ENCODE data around the gene FSTL3. TPM values are rescaled to one million over a fixed set of nuclear protein-coding genes. Genes with fewer than 3 reads are reported as not detected.
A peak's percentile ranks its signal among the peaks of the same experiment; 100 is the strongest.

Gene FSTL3
- total and polyA plus RNA-seq, 3 donors from 2014 or later: 98.6 to 397 (median 343) TPM

DNA sequence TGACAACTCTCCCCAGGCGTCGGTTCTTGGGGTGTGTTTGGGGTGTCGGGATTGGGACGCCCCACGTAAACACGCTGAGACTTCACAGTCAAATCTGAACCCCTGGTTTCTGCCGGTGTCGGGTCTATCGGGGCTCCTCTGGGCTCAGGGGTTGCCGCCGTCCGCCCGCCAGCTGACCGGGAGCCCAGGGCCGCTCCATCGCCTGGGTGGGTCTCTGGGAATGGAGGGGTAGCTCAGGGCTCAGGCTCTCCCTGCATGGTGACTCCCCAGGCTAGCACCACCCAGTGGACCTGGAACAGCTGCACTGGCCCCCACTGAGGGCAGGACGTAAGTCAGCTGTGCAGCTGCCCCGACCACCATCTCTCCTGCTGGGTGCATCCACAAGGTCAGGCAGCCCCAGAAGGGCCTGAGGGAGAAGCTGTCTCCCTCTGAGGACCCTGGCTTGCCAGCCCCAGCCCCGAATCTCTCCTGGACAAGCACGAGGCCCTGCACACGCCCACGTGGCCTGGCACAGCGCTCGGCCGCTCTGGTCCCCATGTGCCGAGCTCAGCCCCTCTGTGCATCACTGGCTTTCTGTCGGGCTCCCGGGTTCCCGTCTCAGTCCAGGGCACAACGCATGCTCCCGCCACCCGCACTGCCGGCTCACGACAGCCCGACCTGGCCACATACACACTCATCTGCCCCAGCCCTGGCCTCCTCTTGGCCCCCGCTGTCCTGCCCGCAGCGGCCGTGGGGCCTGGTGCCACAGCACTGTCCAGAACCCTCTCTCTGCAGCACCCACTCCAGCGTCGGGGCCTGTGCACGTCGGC is 19.2 kb upstream of the FSTL3 start:
- Histone ChIP-seq H3K27ac (no peak overlapping the region), H3K4me3 (no peak overlapping the region), H3K27me3 (no peaks in the 10 kb centered on the region), H3K9me3 (no peaks in the 10 kb centered on the region), H3K36me3 (ENCODE audit: low read depth, missing control alignments) (no peaks in the 10 kb centered on the region), H3K4me1 (peaks cover 43% of the 10 kb centered on the region)
- intact Hi-C loops (cut with DNase I; ENCODE audit: low total_unique reads): no loop called here
- no peak for DNase-seq
- WGBS, 2 donors: 83 to 85% methylated on average over 23 to 43 of the region's 43 CpGs
- TF ChIP-seq POLR2A (IDR thresholded peaks at IDR 0.05): no peak
- TF ChIP-seq, protein P1, sequence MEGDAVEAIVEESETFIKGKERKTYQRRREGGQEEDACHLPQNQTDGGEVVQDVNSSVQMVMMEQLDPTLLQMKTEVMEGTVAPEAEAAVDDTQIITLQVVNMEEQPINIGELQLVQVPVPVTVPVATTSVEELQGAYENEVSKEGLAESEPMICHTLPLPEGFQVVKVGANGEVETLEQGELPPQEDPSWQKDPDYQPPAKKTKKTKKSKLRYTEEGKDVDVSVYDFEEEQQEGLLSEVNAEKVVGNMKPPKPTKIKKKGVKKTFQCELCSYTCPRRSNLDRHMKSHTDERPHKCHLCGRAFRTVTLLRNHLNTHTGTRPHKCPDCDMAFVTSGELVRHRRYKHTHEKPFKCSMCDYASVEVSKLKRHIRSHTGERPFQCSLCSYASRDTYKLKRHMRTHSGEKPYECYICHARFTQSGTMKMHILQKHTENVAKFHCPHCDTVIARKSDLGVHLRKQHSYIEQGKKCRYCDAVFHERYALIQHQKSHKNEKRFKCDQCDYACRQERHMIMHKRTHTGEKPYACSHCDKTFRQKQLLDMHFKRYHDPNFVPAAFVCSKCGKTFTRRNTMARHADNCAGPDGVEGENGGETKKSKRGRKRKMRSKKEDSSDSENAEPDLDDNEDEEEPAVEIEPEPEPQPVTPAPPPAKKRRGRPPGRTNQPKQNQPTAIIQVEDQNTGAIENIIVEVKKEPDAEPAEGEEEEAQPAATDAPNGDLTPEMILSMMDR (IDR thresholded peaks at IDR 0.05): no peak

DNA sequence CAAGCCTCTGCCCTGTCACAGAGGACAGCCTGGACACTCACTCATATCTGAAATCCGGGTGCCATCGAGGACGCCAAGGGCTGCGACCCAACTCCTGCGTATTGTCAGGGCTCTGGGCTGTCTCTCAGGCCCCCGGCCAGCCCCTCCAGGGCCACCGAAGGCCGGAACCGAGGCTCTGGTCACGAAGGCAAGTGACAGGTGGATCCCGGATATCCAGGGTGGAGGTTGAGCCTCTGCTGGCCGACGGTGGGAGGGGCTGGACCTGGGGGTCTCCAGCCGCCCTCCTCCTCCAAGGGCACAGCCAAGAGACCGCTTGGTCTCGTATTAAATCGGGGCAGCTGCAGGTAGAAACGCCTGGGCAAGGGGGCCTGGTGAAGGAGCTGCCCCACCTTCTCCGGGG is 18.6 kb upstream of the FSTL3 start:
- no peak overlapping the region for H3K4me3 ChIP-seq
- no peaks in the 10 kb centered on the region for H3K9me3 ChIP-seq
- WGBS, 2 donors: 86 to 95% methylated on average over 10 to 19 of the region's 19 CpGs
- TF ChIP-seq POLR2A (IDR thresholded peaks at IDR 0.05): no peak
- no peaks in the 10 kb centered on the region for H3K36me3 ChIP-seq (ENCODE audit: low read depth, missing control alignments)
- no peaks in the 10 kb centered on the region for H3K27me3 ChIP-seq
- intact Hi-C loops (cut with DNase I; ENCODE audit: low total_unique reads): no loop called here
- peaks cover 45% of the 10 kb centered on the region for H3K4me1 ChIP-seq
- H3K27ac ChIP-seq: no peak overlapping the region
- no peak for DNase-seq

DNA sequence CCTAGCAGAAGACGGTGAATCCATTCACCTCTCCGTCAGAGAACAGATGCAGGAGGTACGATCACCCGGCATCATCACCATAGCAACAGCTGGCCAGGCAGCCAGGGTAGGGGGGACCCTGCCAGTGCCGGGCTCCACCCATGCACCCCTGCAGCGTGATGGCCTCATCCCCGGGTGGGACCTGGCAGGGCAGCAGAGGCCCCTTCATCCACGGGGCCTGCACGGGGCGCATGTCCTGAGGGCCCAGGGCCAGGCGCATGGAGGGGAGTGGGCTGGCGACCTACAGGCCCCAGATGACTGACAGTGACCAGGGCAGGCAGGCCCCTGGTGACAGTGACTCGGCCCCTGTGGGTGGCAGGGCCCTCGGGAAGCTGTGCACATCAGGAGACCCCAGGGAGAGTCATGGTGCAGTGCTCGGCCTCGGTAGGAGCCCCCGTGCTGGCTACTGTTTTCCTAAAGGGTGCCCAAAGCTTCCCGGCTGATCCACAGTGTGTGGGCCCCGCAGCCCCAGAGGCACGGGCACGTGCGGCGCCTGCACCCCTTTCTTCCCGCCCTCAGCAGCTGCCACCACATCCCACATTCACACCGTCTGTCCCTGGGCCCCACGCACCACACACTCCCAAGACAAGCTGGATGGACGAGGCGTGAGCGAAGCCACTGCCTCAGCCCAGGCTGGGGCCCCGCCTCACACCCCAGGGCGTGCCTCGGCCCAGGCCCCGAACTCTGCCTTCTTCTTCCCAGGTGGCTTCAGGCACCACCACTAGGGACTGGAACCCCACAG is 17.9 kb upstream of the FSTL3 start:
- Histone ChIP-seq H3K27me3 (no peaks in the 10 kb centered on the region), H3K4me3 (no peak overlapping the region), H3K4me1 (peaks cover 45% of the 10 kb centered on the region), H3K9me3 (no peaks in the 10 kb centered on the region), H3K36me3 (ENCODE audit: low read depth, missing control alignments) (no peaks in the 10 kb centered on the region), H3K27ac (peak overlapping the region in 1 of 2 donors; percentile 24)
- TF ChIP-seq, protein P1 (IDR thresholded peaks at IDR 0.05): no peak
- TF ChIP-seq POLR2A (IDR thresholded peaks at IDR 0.05): no peak
- DNase-seq: no peak
- 82 to 94% methylated on average over 2 to 33 of the region's 33 CpGs for WGBS, 2 donors
- intact Hi-C loops (cut with DNase I; ENCODE audit: low total_unique reads): no loop called here

DNA sequence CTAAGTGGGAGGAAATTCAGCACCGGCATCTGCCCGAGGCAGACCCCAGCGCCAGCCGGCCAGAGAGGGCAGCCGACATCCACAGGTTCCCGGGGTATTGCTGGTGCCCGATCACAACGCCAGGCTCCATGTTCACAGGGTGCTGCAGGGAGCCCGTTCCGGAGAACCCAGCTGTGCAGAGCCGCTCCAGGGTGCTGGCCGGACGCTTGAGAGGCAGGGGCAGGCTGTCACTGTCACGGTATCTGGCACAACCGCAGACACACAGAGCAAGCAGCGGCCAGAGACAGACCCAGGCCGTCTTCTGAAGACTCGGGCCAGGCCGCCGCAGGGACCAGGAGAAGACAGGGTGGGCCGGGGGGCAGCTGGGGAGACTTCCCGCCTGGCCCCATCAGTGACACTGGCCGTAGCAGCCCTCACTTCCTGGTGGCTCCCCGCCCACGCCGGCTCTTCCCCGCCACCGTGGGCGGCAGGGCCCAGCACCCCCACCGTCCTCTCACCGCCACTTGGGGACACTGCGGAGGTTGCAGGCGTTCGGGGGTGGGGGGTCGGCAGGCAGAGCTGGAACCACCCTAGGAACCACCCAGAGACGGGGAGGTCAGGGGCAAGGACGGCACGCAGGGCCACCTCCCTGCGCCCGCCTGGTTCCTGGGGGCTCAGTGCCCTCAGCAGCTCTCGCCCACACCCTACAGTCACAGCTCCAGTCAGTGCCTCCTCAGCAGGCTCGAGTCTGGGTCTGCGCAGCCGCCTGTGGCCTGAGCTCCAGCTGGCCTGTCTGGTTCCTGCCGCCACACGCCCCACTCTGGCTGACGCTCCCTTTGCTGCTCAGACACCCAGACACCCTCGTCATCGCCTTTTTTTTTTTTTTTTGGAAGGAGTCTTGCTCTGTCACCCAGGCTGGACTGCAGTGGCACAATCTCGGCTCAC is 17.0 kb upstream of the FSTL3 start:
- TF ChIP-seq, protein P1 (IDR thresholded peaks at IDR 0.05): no peak
- TF ChIP-seq POLR2A (IDR thresholded peaks at IDR 0.05): no peak
- 62 to 72% methylated on average over 9 to 50 of the region's 50 CpGs for WGBS, 2 donors
- DNase-seq: peak; percentile 58
- Histone ChIP-seq H3K9me3 (no peaks in the 10 kb centered on the region), H3K36me3 (ENCODE audit: low read depth, missing control alignments) (no peaks in the 10 kb centered on the region), H3K27ac (peak overlapping the region in 1 of 2 donors; percentile 48), H3K4me1 (peaks cover 52% of the 10 kb centered on the region), H3K27me3 (no peaks in the 10 kb centered on the region), H3K4me3 (no peak overlapping the region)
- intact Hi-C loops (cut with DNase I; ENCODE audit: low total_unique reads): no loop called here

Data from testis (tissue), 3 donors.